IPS-18a (cell line): Measurements from ENCODE around the gene OGDH.

Experiments
- H3K27ac ChIP-seq: one replicate; pipeline ENCODE4 v1.5.1; 2013; ENCODE audit warnings: low read length
- H3K27me3 ChIP-seq: one replicate; pipeline ENCODE4 v1.6.1; 2013; ENCODE audit warnings: mild to moderate bottlenecking, low read length; ENCODE audit not compliant: control insufficient read depth, insufficient read depth
- H3K36me3 ChIP-seq: one replicate; pipeline ENCODE4 v1.6.1; 2013; ENCODE audit warnings: low read depth, low read length; ENCODE audit not compliant: control insufficient read depth
- H3K4me1 ChIP-seq: one replicate; pipeline ENCODE4 v1.6.1; 2013; ENCODE audit warnings: low read depth, low read length; ENCODE audit not compliant: control insufficient read depth
- H3K4me3 ChIP-seq: one replicate; pipeline ENCODE4 v1.5.1; 2013; ENCODE audit warnings: low read length
- H3K9ac ChIP-seq: one replicate; pipeline ENCODE4 v1.6.1; 2013; ENCODE audit warnings: mild to moderate bottlenecking, low read length, moderate library complexity
- H3K9me3 ChIP-seq: one replicate; pipeline ENCODE4 v1.6.1; 2013; ENCODE audit warnings: low read depth, low read length; ENCODE audit not compliant: control insufficient read depth

Gene OGDH

GRCh38 chr7:44706788-44707557, 100.5 kb downstream of the OGDH start:
- Histone ChIP-seq H3K9ac (no peak overlapping the region), H3K4me1 (no peaks in the 10 kb centered on the region), H3K27me3 (no peaks in the 10 kb centered on the region), H3K36me3 (peaks cover 24% of the 10 kb centered on the region), H3K4me3 (no peak overlapping the region), H3K27ac (no peak overlapping the region), H3K9me3 (no peaks in the 10 kb centered on the region)

- no peaks in the 10 kb centered on the region for H3K4me1 ChIP-seq
- H3K4me3 ChIP-seq: no peak overlapping the region
- peaks cover 24% of the 10 kb centered on the region for H3K36me3 ChIP-seq
- H3K9me3 ChIP-seq: no peaks in the 10 kb centered on the region
- no peak overlapping the region for H3K27ac ChIP-seq
- no peak overlapping the region for H3K9ac ChIP-seq
- H3K27me3 ChIP-seq: no peaks in the 10 kb centered on the region
These were observed 101.3 kb downstream of the OGDH start for GRCh38 chr7:44707558-44708230.

GRCh38 chr7:44709011-44709915, 102.8 kb downstream of the OGDH start:
- Histone ChIP-seq H3K27ac (no peak overlapping the region), H3K4me3 (no peak overlapping the region), H3K9ac (no peak overlapping the region), H3K36me3 (peaks cover 21% of the 10 kb centered on the region), H3K4me1 (no peaks in the 10 kb centered on the region), H3K27me3 (no peaks in the 10 kb centered on the region), H3K9me3 (no peaks in the 10 kb centered on the region)

GRCh38 chr7:44709945-44710596, 103.6 kb downstream of the OGDH start:
- Histone ChIP-seq H3K9ac (no peak overlapping the region), H3K27ac (no peak overlapping the region), H3K36me3 (peaks cover 21% of the 10 kb centered on the region), H3K27me3 (no peaks in the 10 kb centered on the region), H3K9me3 (no peaks in the 10 kb centered on the region), H3K4me1 (no peaks in the 10 kb centered on the region), H3K4me3 (no peak overlapping the region)

- Histone ChIP-seq H3K36me3 (peaks cover 21% of the 10 kb centered on the region), H3K27ac (no peak overlapping the region), H3K4me3 (no peak overlapping the region), H3K9me3 (no peaks in the 10 kb centered on the region), H3K4me1 (no peaks in the 10 kb centered on the region), H3K27me3 (no peaks in the 10 kb centered on the region), H3K9ac (no peak overlapping the region)
These were observed 105.1 kb downstream of the OGDH start for GRCh38 chr7:44711528-44711927.

GRCh38 chr7:44712012-44712411, 105.6 kb downstream of the OGDH start:
- Histone ChIP-seq H3K9ac (no peak overlapping the region), H3K27me3 (no peaks in the 10 kb centered on the region), H3K9me3 (no peaks in the 10 kb centered on the region), H3K36me3 (peaks cover 21% of the 10 kb centered on the region), H3K4me1 (no peaks in the 10 kb centered on the region), H3K27ac (no peak overlapping the region), H3K4me3 (no peak overlapping the region)

GRCh38 chr7:44713141-44713540, 106.7 kb downstream of the OGDH start:
- H3K27me3 ChIP-seq: no peaks in the 10 kb centered on the region
- H3K4me3 ChIP-seq: no peak overlapping the region
- no peak overlapping the region for H3K9ac ChIP-seq
- H3K9me3 ChIP-seq: no peaks in the 10 kb centered on the region
- H3K27ac ChIP-seq: no peak overlapping the region
- peaks cover 10% of the 10 kb centered on the region for H3K36me3 ChIP-seq
- no peaks in the 10 kb centered on the region for H3K4me1 ChIP-seq

- Histone ChIP-seq H3K27ac (no peak overlapping the region), H3K27me3 (no peaks in the 10 kb centered on the region), H3K4me3 (no peak overlapping the region), H3K36me3 (peaks cover 3% of the 10 kb centered on the region), H3K9me3 (no peaks in the 10 kb centered on the region), H3K4me1 (no peaks in the 10 kb centered on the region), H3K9ac (no peak overlapping the region)
These were observed 107.4 kb downstream of the OGDH start for GRCh38 chr7:44713680-44714335.

GRCh38 chr7:44716205-44716604, 109.8 kb downstream of the OGDH start:
- H3K27ac ChIP-seq: no peak overlapping the region
- H3K4me3 ChIP-seq: no peak overlapping the region
- H3K9ac ChIP-seq: no peak overlapping the region
- H3K9me3 ChIP-seq: peaks cover 12% of the 10 kb centered on the region
- no peaks in the 10 kb centered on the region for H3K36me3 ChIP-seq
- no peaks in the 10 kb centered on the region for H3K27me3 ChIP-seq
- no peaks in the 10 kb centered on the region for H3K4me1 ChIP-seq

GRCh38 chr7:44720301-44720700, 113.9 kb downstream of the OGDH start:
- Histone ChIP-seq H3K9ac (no peak overlapping the region), H3K27me3 (no peaks in the 10 kb centered on the region), H3K4me1 (no peaks in the 10 kb centered on the region), H3K27ac (no peak overlapping the region), H3K36me3 (no peaks in the 10 kb centered on the region), H3K9me3 (peaks cover 14% of the 10 kb centered on the region), H3K4me3 (no peak overlapping the region)

- H3K27ac ChIP-seq: no peak overlapping the region
- no peaks in the 10 kb centered on the region for H3K27me3 ChIP-seq
- H3K9me3 ChIP-seq: peaks cover 14% of the 10 kb centered on the region
- no peaks in the 10 kb centered on the region for H3K36me3 ChIP-seq
- H3K4me3 ChIP-seq: no peak overlapping the region
- no peak overlapping the region for H3K9ac ChIP-seq
- H3K4me1 ChIP-seq: no peaks in the 10 kb centered on the region
These were observed 117.8 kb downstream of the OGDH start for GRCh38 chr7:44724276-44724675.
